Endothelial cell of umbilical vein (primary cell): ENCODE data around the gene WASF3. TPM values are rescaled to one million over a fixed set of nuclear protein-coding genes. Genes with fewer than 3 reads are reported as not detected.

ENCODE experiments used
- BruUV-seq: library from RNA; stranded (reverse); fragments of 400-500 nt; replicated peaks from 2 replicates; lab custom pipeline; 2021; lab: Mats Ljungman, UMichigan
- CTCF ChIA-PET: fragments of 300-600, 350-600 bp; sonication (Branson Sonifier 250); formaldehyde crosslinking; loops from one replicate; lab custom pipeline; 2021; ENCODE audit warnings: antibody characterized with exemption, inconsistent platforms; lab: Charles Lee
- POLR2A ChIA-PET: fragments of 300-600, 350-600 bp; sonication (Branson Sonifier 250); formaldehyde crosslinking; loops from one replicate; lab custom pipeline; 2021; ENCODE audit warnings: antibody characterized with exemption, inconsistent platforms; lab: Charles Lee
- DNase-seq: peaks from one replicate; pipeline ENCODE4 v3.0.0-alpha.2; 2011; ENCODE audit warnings: low read depth, low spot score
- FAIRE-seq: peaks from 2 replicates; lab custom pipeline; 2011; peaks lifted over from hg19 to GRCh38; lab: Jason Lieb, UNC
- H2AFZ ChIP-seq: 2 replicates; pipeline ENCODE4 v1.6.0; 2012; ENCODE audit warnings: low read depth, low read length, control low read depth, inconsistent platforms
- H3K27ac ChIP-seq: 2 replicates; pipeline ENCODE4 v1.5.1; 2011; ENCODE audit warnings: low read depth, mild to moderate bottlenecking, control low read depth, low read length, moderate library complexity; ENCODE audit not compliant: insufficient read depth
- H3K27me3 ChIP-seq, 2 experiments: 2 replicates each; pipeline versions ENCODE4 v1.6.0 to v1.6.1; 2011; ENCODE audit warnings: low read length in 2 of 2, mixed read lengths in 1 of 2; ENCODE audit not compliant: control insufficient read depth in 2 of 2, insufficient read depth in 2 of 2
- H3K36me3 ChIP-seq, 2 experiments: 2 replicates in 1 of 2; 3 replicates in 1 of 2; pipeline ENCODE4 v1.5.1; 2011; ENCODE audit warnings: low read length in 2 of 2, mild to moderate bottlenecking in 1 of 2, moderate library complexity in 1 of 2; ENCODE audit not compliant: control insufficient read depth in 2 of 2, insufficient read depth in 2 of 2; ENCODE audit errors: extremely low read depth in 1 of 2
- H3K4me1 ChIP-seq: 3 replicates; pipeline ENCODE4 v1.5.1; 2011; ENCODE audit warnings: mild to moderate bottlenecking, low read length; ENCODE audit not compliant: control insufficient read depth, insufficient read depth; ENCODE audit errors: extremely low read depth
- H3K4me2 ChIP-seq: 2 replicates; pipeline ENCODE4 v1.6.1; 2011; ENCODE audit warnings: low read length, control low read depth, mixed read lengths; ENCODE audit not compliant: insufficient read depth
- H3K4me3 ChIP-seq, 3 experiments: fragments of 200-600 bp in 1 of 3; sonication (generic), shearing (Covaris generic) in 1 of 3; replicated peaks in 1 of 3; 2 replicates each; pipeline ENCODE4 v1.5.1; 2011 to 2016; ENCODE audit warnings: control low read depth in 3 of 3, low read length in 3 of 3, mild to moderate bottlenecking in 2 of 3, inconsistent platforms in 1 of 3, low read depth in 1 of 3, moderate library complexity in 1 of 3; ENCODE audit not compliant: insufficient read depth in 1 of 3
- H3K79me2 ChIP-seq: 2 replicates; pipeline ENCODE4 v1.6.0; 2012; ENCODE audit warnings: low read length, inconsistent platforms; ENCODE audit not compliant: control insufficient read depth, insufficient read depth
- H3K9ac ChIP-seq: replicated peaks from 2 replicates; pipeline ENCODE3; 2011; ENCODE audit warnings: low read length, control low read depth; ENCODE audit not compliant: insufficient read depth; ENCODE audit errors: extremely low read depth
- H3K9me1 ChIP-seq: replicated peaks from 3 replicates; pipeline ENCODE4 v1.6.0; 2011; ENCODE audit warnings: mild to moderate bottlenecking, low read length; ENCODE audit not compliant: control insufficient read depth, insufficient read depth; ENCODE audit errors: extremely low read depth
- H3K9me3 ChIP-seq: replicated peaks from 2 replicates; pipeline ENCODE4 v1.5.1; 2012; ENCODE audit warnings: low read length, inconsistent platforms; ENCODE audit not compliant: control insufficient read depth, insufficient read depth
- H4K20me1 ChIP-seq: replicated peaks from 2 replicates; pipeline ENCODE3; 2011; ENCODE audit warnings: mild to moderate bottlenecking, low read length; ENCODE audit not compliant: control insufficient read depth, insufficient read depth; ENCODE audit errors: extremely low read depth
- EZH2 ChIP-seq: IDR thresholded peaks from 2 replicates; pipeline ENCODE4 v1.6.1; 2012; ENCODE audit warnings: borderline replicate concordance, low read depth, mild to moderate bottlenecking, moderate library complexity, low read length, inconsistent platforms; ENCODE audit not compliant: severe bottlenecking
- FOS ChIP-seq: IDR thresholded peaks from 2 replicates; pipeline ENCODE4 v1.6.1; 2011; ENCODE audit warnings: mild to moderate bottlenecking, low read length, moderate library complexity, borderline replicate concordance; ENCODE audit not compliant: insufficient read depth
- GATA2 ChIP-seq: IDR thresholded peaks from 2 replicates; pipeline ENCODE4 v1.7.0; 2011; ENCODE audit warnings: low read depth, mild to moderate bottlenecking, moderate library complexity, mixed read lengths, low read length; ENCODE audit not compliant: insufficient read length, insufficient read depth
- JUN ChIP-seq: IDR thresholded peaks from 2 replicates; pipeline ENCODE4 v1.6.1; 2011; ENCODE audit warnings: borderline replicate concordance, low read depth; ENCODE audit not compliant: insufficient read length, insufficient read depth
- MYC ChIP-seq: IDR thresholded peaks from one replicate; pipeline ENCODE4 v1.6.1; 2011; ENCODE audit warnings: mild to moderate bottlenecking, low read depth, low read length
- POLR2A ChIP-seq: IDR thresholded peaks from 2 replicates; pipeline ENCODE4 v1.6.1; 2012; ENCODE audit warnings: low read depth, mild to moderate bottlenecking, control low read depth, low read length
- POLR2AphosphoS5 ChIP-seq: IDR thresholded peaks from 2 replicates; pipeline ENCODE4 v1.6.1; 2012; ENCODE audit warnings: low read depth, mild to moderate bottlenecking, control low read depth, low read length, moderate library complexity; ENCODE audit not compliant: insufficient read depth
- dilution Hi-C: fragments of 300-500 bp; cut with MboI; formaldehyde crosslinking; loops from one replicate; pipeline ENCODE4 v1.15.0; 2019; ENCODE audit warnings: low sequenced_read_pairs; ENCODE audit not compliant: extremely low pct_ligation_motif_present
- intact Hi-C: fragments of 100-400 bp; cut with micrococcal nuclease; formaldehyde crosslinking; loops from one replicate; pipeline ENCODE4 v1.10.0; 2022
- polyA plus RNA-seq, 4 experiments: library from polyadenylated mRNA; depleted of rRNA in 3 of 4; stranded (reverse) in 3 of 4; unstranded in 1 of 4; fragments of >200 nt; gene quantifications; 2 replicates each; pipeline versions ENCODE4 v1.2.1 to v1.2.3, GENCODE V29; 2011 to 2012; ENCODE audit warnings: missing spikeins in 1 of 4
- total RNA-seq: library from RNA; stranded (reverse); gene quantifications from 2 replicates; pipeline ENCODE4 v1.2.3, GENCODE V29; 2021
- TF ChIP-seq, protein P1 (sequence below): IDR thresholded peaks from 2 replicates; pipeline ENCODE4 v1.6.1; 2011; ENCODE audit not compliant: insufficient read depth, insufficient read length
- TF ChIP-seq, protein P2 (sequence below), 2 donors: IDR thresholded peaks; 1 replicate in 1 of 2; 2 replicates in 1 of 2; pipeline ENCODE4 v1.5.1; 2011; ENCODE audit warnings: low read length in 2 of 2, mild to moderate bottlenecking in 2 of 2, moderate library complexity in 2 of 2, control low read depth in 1 of 2, inconsistent platforms in 1 of 2, low read depth in 1 of 2; ENCODE audit not compliant: insufficient read depth in 1 of 2; ENCODE audit errors: extremely low read depth in 1 of 2

WASF3 gene
- total and polyA plus RNA-seq, 2 donors (not counting 3 experiments of a cell fraction or from before 2014, with no cell fraction given), result 18.5 to 32.4 TPM

DNA sequence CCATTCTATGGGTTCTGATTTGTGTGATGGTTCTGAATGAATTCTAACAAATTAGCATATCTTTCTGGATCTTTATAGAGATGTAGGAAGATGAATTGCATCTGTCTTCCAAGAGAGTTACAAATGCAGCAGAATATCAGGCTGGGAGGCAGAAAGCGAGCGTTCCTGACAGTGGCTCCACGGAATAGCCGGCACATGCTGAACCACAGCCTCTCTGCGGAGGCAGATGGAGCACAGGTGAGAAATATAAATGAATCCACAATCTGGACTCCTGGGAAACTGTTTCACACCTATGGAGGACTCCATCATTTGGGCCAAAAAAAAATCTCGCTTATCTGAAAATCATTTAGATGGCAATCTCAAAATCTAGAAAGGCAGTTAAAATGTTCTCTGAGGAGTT is 34.5 kb upstream of the WASF3 start:
- Histone ChIP-seq H3K27me3 (peaks cover 3 to 9% of the 10 kb centered on the region in 2 experiments), H3K4me1 (no peaks in the 10 kb centered on the region), H3K79me2 (no peaks in the 10 kb centered on the region), H3K9ac (no peak overlapping the region), H3K4me3 (no peak overlapping the region), H2AFZ (no peak overlapping the region), H3K27ac (no peak overlapping the region), H3K9me1 (no peaks in the 10 kb centered on the region), H3K4me2 (no peak overlapping the region), H4K20me1 (no peaks in the 10 kb centered on the region), H3K36me3 (no peaks in the 10 kb centered on the region), H3K9me3 (no peaks in the 10 kb centered on the region)
- TF ChIP-seq, protein P1, sequence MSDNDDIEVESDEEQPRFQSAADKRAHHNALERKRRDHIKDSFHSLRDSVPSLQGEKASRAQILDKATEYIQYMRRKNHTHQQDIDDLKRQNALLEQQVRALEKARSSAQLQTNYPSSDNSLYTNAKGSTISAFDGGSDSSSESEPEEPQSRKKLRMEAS, result no peak
- TF ChIP-seq, protein P2, sequence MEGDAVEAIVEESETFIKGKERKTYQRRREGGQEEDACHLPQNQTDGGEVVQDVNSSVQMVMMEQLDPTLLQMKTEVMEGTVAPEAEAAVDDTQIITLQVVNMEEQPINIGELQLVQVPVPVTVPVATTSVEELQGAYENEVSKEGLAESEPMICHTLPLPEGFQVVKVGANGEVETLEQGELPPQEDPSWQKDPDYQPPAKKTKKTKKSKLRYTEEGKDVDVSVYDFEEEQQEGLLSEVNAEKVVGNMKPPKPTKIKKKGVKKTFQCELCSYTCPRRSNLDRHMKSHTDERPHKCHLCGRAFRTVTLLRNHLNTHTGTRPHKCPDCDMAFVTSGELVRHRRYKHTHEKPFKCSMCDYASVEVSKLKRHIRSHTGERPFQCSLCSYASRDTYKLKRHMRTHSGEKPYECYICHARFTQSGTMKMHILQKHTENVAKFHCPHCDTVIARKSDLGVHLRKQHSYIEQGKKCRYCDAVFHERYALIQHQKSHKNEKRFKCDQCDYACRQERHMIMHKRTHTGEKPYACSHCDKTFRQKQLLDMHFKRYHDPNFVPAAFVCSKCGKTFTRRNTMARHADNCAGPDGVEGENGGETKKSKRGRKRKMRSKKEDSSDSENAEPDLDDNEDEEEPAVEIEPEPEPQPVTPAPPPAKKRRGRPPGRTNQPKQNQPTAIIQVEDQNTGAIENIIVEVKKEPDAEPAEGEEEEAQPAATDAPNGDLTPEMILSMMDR (IDR thresholded peaks at IDR 0.05; ENCODE audit: extremely low read depth in 1 of 2, insufficient read depth in 1 of 2, low read depth in 1 of 2, low read length in 2 of 2), result no peak
- TF ChIP-seq POLR2A, result no peak
- no peak for TF ChIP-seq FOS
- no peak for TF ChIP-seq POLR2AphosphoS5
- TF ChIP-seq EZH2, result no peak
- TF ChIP-seq GATA2, result no peak
- TF ChIP-seq JUN, result no peak
- no peak for TF ChIP-seq MYC
- dilution Hi-C loops (no loop called here), intact Hi-C loops (no loop called here)
- CTCF ChIA-PET, result interaction anchor here (1.0 kb wide), 1 partner anchor 175 kb away, joined by 3 read pairs; no protein-coding TSS in a partner anchor
- DNase-seq (no peak), FAIRE-seq (no peak)
- POLR2A ChIA-PET, result no interaction called here
- BruUV-seq, result no TSS peak
